Transverse colon (tissue), 4 donors: Measurements from ENCODE around the gene MAN1C1. TPM values are rescaled to one million over a fixed set of nuclear protein-coding genes. Genes with fewer than 3 reads are reported as not detected.

Experiments
- DNase-seq: peaks from one replicate; pipeline ENCODE4 v3.0.0-alpha.2; 2019
- H3K27ac ChIP-seq, 4 donors: fragments of 200-600 bp; sonication (generic); 2 replicates each; pipeline ENCODE4 v1.5.1; 2016 to 2018; ENCODE audit warnings: inconsistent platforms in 4 of 4
- H3K27me3 ChIP-seq: fragments of 200-600 bp; sonication (generic); 2 replicates; pipeline ENCODE4 v1.5.1; 2017; ENCODE audit warnings: inconsistent platforms
- H3K36me3 ChIP-seq, 4 donors: fragments of 200-600 bp; sonication (generic); 2 replicates each; pipeline ENCODE4 v1.5.1; 2017 to 2019; ENCODE audit warnings: inconsistent platforms in 4 of 4
- H3K4me1 ChIP-seq, 4 donors: fragments of 200-600 bp; sonication (generic); 2 replicates each; pipeline ENCODE4 v1.5.1; 2017 to 2020; ENCODE audit warnings: inconsistent platforms in 4 of 4
- H3K4me3 ChIP-seq, 4 donors: fragments of 200-600 bp; sonication (generic); 1 replicate in 1 of 4; 2 replicates in 3 of 4; pipeline versions ENCODE4 v1.5.1 to v1.6.1; 2017 to 2019; ENCODE audit warnings: inconsistent platforms in 4 of 4
- H3K9me3 ChIP-seq, 2 donors: fragments of 200-600 bp; sonication (generic); 2 replicates each; pipeline ENCODE4 v1.5.1; 2017 to 2019; ENCODE audit warnings: inconsistent platforms in 2 of 2
- EP300 ChIP-seq: sonication (generic); formaldehyde crosslinking; IDR thresholded peaks from one replicate; pipeline ENCODE4 v1.6.1; 2017; ENCODE audit warnings: antibody characterized with exemption, low read depth
- POLR2A ChIP-seq: fragments of 450-650 bp; IDR thresholded peaks from one replicate; pipeline ENCODE4 v1.6.1; 2016; ENCODE audit warnings: antibody characterized with exemption, mild to moderate bottlenecking, moderate library complexity
- POLR2AphosphoS5 ChIP-seq, 3 donors: sonication (generic); formaldehyde crosslinking; IDR thresholded peaks; one replicate each; pipeline ENCODE4 v1.6.1; 2016; ENCODE audit warnings: antibody characterized with exemption in 3 of 3
- WGBS, 2 donors: methylation state at CpG; one replicate each; pipeline ENCODE4 v1.1.5; 2018; ENCODE audit warnings: low coverage in 1 of 2; 5-methylcytosine and 5-hydroxymethylcytosine counted together
- in situ Hi-C, 4 donors: fragments of 200-750 bp; cut with MboI; loops; one replicate each; pipeline versions ENCODE4 v1.15.0 to v1.15.1; 2017; ENCODE audit warnings: low sequenced_read_pairs in 3 of 4, low pct_ligation_motif_present in 1 of 4, low pct_unique_long_range_greater_than_20kb in 1 of 4
- intact Hi-C: fragments of 100-400 bp; cut with DNase I; formaldehyde crosslinking; loops from one replicate; pipeline ENCODE4 v1.15.1; 2023; ENCODE audit warnings: low total_unique reads
- total RNA-seq, 4 donors: library from RNA; depleted of rRNA; stranded (reverse); fragments of >200 nt; gene quantifications; one replicate each; pipeline ENCODE4 v1.1.0, GENCODE V29; 2016
- TF ChIP-seq, protein P1 (sequence below), 5 experiments: fragments of 200-600 bp in 3 of 5; fragments of 450-650 bp in 2 of 5; sonication (generic) in 3 of 5; IDR thresholded peaks; 1 replicate in 2 of 5; 2 replicates in 3 of 5; pipeline ENCODE4 v1.5.1; 2016 to 2017; ENCODE audit warnings: antibody characterized with exemption in 5 of 5, inconsistent platforms in 3 of 5, mild to moderate bottlenecking in 2 of 5, moderate library complexity in 1 of 5

Gene MAN1C1
- total RNA-seq, 4 donors from 2014 or later, result 2.4 to 6.8 (median 4.3) TPM

GRCh38 chr1:25807480-25808390, 191.1 kb downstream of the MAN1C1 start:
- H3K4me3 ChIP-seq, result no peak overlapping the region
- H3K4me1 ChIP-seq, result peaks cover under 1 to 20% (median 3%) of the 10 kb centered on the region in 4 donors
- no peaks in the 10 kb centered on the region for H3K9me3 ChIP-seq
- H3K27me3 ChIP-seq, result no peaks in the 10 kb centered on the region
- H3K36me3 ChIP-seq, result no peaks in the 10 kb centered on the region
- TF ChIP-seq POLR2A (no peak), EP300 (no peak), POLR2AphosphoS5 (IDR thresholded peaks at IDR 0.05) (no peak)
- TF ChIP-seq, protein P1, sequence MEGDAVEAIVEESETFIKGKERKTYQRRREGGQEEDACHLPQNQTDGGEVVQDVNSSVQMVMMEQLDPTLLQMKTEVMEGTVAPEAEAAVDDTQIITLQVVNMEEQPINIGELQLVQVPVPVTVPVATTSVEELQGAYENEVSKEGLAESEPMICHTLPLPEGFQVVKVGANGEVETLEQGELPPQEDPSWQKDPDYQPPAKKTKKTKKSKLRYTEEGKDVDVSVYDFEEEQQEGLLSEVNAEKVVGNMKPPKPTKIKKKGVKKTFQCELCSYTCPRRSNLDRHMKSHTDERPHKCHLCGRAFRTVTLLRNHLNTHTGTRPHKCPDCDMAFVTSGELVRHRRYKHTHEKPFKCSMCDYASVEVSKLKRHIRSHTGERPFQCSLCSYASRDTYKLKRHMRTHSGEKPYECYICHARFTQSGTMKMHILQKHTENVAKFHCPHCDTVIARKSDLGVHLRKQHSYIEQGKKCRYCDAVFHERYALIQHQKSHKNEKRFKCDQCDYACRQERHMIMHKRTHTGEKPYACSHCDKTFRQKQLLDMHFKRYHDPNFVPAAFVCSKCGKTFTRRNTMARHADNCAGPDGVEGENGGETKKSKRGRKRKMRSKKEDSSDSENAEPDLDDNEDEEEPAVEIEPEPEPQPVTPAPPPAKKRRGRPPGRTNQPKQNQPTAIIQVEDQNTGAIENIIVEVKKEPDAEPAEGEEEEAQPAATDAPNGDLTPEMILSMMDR (IDR thresholded peaks at IDR 0.05), result no peak
- no peak overlapping the region for H3K27ac ChIP-seq
- in situ Hi-C loops, result no loop called here
- 76% methylated on average over 16 of the region's 20 CpGs; no CpG with 5 or more reads in 1 of the 2 donors for WGBS, 2 donors
- no peak for DNase-seq
- intact Hi-C loops, result no loop called here

DNA sequence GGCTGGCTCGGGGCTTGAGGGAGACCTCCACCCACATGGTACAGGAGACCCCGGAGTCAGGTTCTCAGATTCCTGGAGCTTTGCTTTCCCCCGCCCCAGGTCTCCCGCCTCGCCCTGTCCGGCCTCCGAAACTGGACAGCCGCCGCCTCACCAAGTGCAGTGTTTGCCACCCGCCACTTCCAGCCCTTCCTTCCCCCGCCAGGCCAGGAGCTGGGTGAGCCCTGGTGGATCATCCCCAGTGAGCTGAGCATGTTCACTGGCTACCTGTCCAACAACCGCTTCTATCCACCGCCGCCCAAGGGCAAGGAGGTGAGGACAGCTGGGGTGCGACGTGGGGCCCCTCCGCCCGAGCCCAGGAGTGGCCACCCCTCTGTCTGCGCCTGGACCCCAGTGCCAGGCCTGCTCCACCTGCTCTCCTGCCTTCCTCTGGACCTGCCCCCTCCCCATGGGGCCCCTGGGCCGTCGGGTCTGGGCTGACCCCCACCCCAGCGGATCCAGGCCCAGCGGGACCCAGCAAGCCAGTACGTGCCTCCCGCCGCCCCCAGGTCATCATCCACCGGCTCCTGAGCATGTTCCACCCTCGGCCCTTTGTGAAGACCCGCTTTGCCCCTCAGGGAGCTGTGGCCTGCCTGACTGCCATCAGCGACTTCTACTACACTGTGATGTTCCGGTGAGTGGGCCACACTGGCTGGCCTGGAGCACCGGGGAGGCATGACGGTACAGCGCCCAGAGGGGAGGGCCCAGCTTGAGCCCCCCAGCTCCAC, 192.1 kb downstream of the MAN1C1 start:
- no peak overlapping the region for H3K27ac ChIP-seq
- in situ Hi-C loops (no loop called here), intact Hi-C loops (no loop called here)
- no peak for TF ChIP-seq POLR2A
- TF ChIP-seq EP300, result no peak
- no peak for TF ChIP-seq POLR2AphosphoS5 (IDR thresholded peaks at IDR 0.05)
- no peaks in the 10 kb centered on the region for H3K9me3 ChIP-seq
- peaks cover 0 to 13% (median 3%) of the 10 kb centered on the region in 4 donors for H3K4me1 ChIP-seq
- WGBS, 2 donors, result 96% methylated on average over 27 of the region's 34 CpGs; no CpG with 5 or more reads in 1 of the 2 donors
- H3K36me3 ChIP-seq, result no peaks in the 10 kb centered on the region
- DNase-seq, result no peak
- no peaks in the 10 kb centered on the region for H3K27me3 ChIP-seq
- H3K4me3 ChIP-seq, result no peak overlapping the region

- no peaks in the 10 kb centered on the region for H3K9me3 ChIP-seq
- TF ChIP-seq POLR2AphosphoS5 (IDR thresholded peaks at IDR 0.05), result no peak
- no peak for TF ChIP-seq POLR2A
- TF ChIP-seq, protein P1 (IDR thresholded peaks at IDR 0.05), result no peak
- no peak for TF ChIP-seq EP300
- no peaks in the 10 kb centered on the region for H3K36me3 ChIP-seq
- WGBS, 2 donors, result 81% methylated on average over 18 of the region's 18 CpGs; no CpG with 5 or more reads in 1 of the 2 donors
- in situ Hi-C loops, result no loop called here
- H3K4me1 ChIP-seq, result peaks cover 0 to 13% (median 3%) of the 10 kb centered on the region in 4 donors
- no peak overlapping the region for H3K4me3 ChIP-seq
- no peaks in the 10 kb centered on the region for H3K27me3 ChIP-seq
- H3K27ac ChIP-seq, result no peak overlapping the region
- intact Hi-C loops, result no loop called here
- no peak for DNase-seq
Measured at GRCh38 chr1:25809283-25809926, 192.8 kb downstream of the MAN1C1 start.

DNA sequence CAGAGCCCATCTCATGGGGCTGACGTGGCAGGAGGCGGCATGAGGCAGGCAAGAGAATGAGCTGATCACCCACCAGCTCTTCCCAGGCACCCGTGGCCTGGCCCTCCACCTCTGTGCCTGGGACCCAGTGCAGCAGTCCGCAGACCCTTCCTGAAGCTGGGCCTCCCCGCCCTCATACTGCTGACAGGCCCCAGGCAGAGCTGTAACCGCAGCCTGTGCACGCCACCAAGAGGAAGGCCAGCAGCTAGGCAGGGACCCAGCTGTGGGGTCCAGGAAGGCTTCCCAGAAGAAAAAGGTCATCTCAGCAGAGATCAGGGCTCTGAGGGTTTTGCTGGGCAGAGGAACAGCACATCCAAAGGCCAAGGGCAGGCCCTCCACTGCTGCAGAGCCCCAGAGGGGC, 193.3 kb downstream of the MAN1C1 start:
- DNase-seq, result no peak
- Histone ChIP-seq H3K27ac (no peak overlapping the region), H3K9me3 (no peaks in the 10 kb centered on the region), H3K27me3 (no peaks in the 10 kb centered on the region), H3K4me3 (no peak overlapping the region), H3K36me3 (no peaks in the 10 kb centered on the region), H3K4me1 (peaks cover 0 to 13% (median 3%) of the 10 kb centered on the region in 4 donors)
- intact Hi-C loops, result no loop called here
- TF ChIP-seq, protein P1 (IDR thresholded peaks at IDR 0.05), result no peak
- TF ChIP-seq POLR2A (no peak), POLR2AphosphoS5 (IDR thresholded peaks at IDR 0.05) (no peak)
- 89% methylated on average over 7 of the region's 7 CpGs; no CpG with 5 or more reads in 1 of the 2 donors for WGBS, 2 donors
- in situ Hi-C loops, result no loop called here
